GM23338 (cell line): ENCODE measurements around the gene MEOX2. TPM values are rescaled to one million over a fixed set of nuclear protein-coding genes. Genes with fewer than 3 reads are reported as not detected.

Experiments used
- ATAC-seq: fragments of 200-7000 bp; cut with Tn5 transposase; 3 replicates; pipeline ENCODE4 v1.9.1; 2020
- DNase-seq: peaks from one replicate; pipeline ENCODE4 v3.0.0-alpha.2; 2015; ENCODE audit warnings: low spot score
- H2AFZ ChIP-seq: fragments of 200-600 bp; sonication (generic); 2 replicates; pipeline ENCODE4 v1.8.0; 2016; ENCODE audit warnings: antibody characterized with exemption, mild to moderate bottlenecking, moderate library complexity
- H3F3A ChIP-seq: fragments of 200-600 bp; sonication (generic); replicated peaks from 2 replicates; pipeline ENCODE4 v1.8.0; 2017; ENCODE audit warnings: antibody characterized with exemption, mixed run types, low read depth
- H3K27ac ChIP-seq: fragments of 200-600 bp; sonication (generic); 2 replicates; pipeline ENCODE4 v1.6.1; 2016; ENCODE audit warnings: low read depth
- H3K27me3 ChIP-seq: fragments of 200-600 bp; sonication (generic); 2 replicates; pipeline ENCODE4 v1.8.0; 2016; ENCODE audit warnings: mild to moderate bottlenecking, mixed run types, moderate library complexity; ENCODE audit not compliant: insufficient read depth
- H3K36me3 ChIP-seq: fragments of 200-600 bp; sonication (generic); 2 replicates; pipeline ENCODE4 v1.8.0; 2016; ENCODE audit warnings: mild to moderate bottlenecking; ENCODE audit not compliant: insufficient read depth
- H3K4me1 ChIP-seq: fragments of 200-600 bp; sonication (generic); 2 replicates; pipeline ENCODE4 v1.8.0; 2016; ENCODE audit warnings: mild to moderate bottlenecking, moderate library complexity; ENCODE audit not compliant: insufficient read depth
- H3K4me2 ChIP-seq: fragments of 200-600 bp; sonication (generic); 2 replicates; pipeline ENCODE4 v1.7.1; 2017; ENCODE audit warnings: mixed run types
- H3K4me3 ChIP-seq: fragments of 200-600 bp; sonication (generic); 2 replicates; pipeline ENCODE4 v1.6.1; 2016; ENCODE audit warnings: mixed run types
- H3K79me2 ChIP-seq: fragments of 200-600 bp; sonication (generic); replicated peaks from 2 replicates; pipeline ENCODE4 v1.8.0; 2017; ENCODE audit warnings: mild to moderate bottlenecking; ENCODE audit not compliant: insufficient read depth
- H3K9me2 ChIP-seq: fragments of 200-600 bp; sonication (generic); 2 replicates; pipeline ENCODE4 v1.8.0; 2017; ENCODE audit not compliant: insufficient read depth
- H4K20me1 ChIP-seq: fragments of 200-600 bp; sonication (generic); replicated peaks from 2 replicates; pipeline ENCODE4 v1.8.0; 2017; ENCODE audit warnings: mild to moderate bottlenecking; ENCODE audit not compliant: insufficient read depth
- H3K27ac Mint-ChIP-seq: 2 replicates; pipeline ENCODE4 v1.8.0; 2020; ENCODE audit warnings: inconsistent platforms, mild to moderate bottlenecking, moderate library complexity, mixed read lengths
- H3K27me3 Mint-ChIP-seq: 3 replicates; pipeline ENCODE4 v1.8.0; 2022; ENCODE audit warnings: low read depth, mild to moderate bottlenecking, moderate library complexity, mixed read lengths, inconsistent platforms; ENCODE audit not compliant: insufficient read depth, poor library complexity
- H3K36me3 Mint-ChIP-seq: 3 replicates; pipeline ENCODE4 v1.8.0; 2021; ENCODE audit warnings: low read depth, mild to moderate bottlenecking, inconsistent platforms, moderate library complexity, mixed read lengths
- H3K4me1 Mint-ChIP-seq: 3 replicates; pipeline ENCODE4 v1.8.0; 2020; ENCODE audit warnings: mild to moderate bottlenecking, inconsistent platforms, mixed read lengths
- H3K4me3 Mint-ChIP-seq: 3 replicates; pipeline ENCODE4 v1.8.0; 2021; ENCODE audit warnings: moderate library complexity, mild to moderate bottlenecking, inconsistent platforms, mixed read lengths
- H3K9me3 Mint-ChIP-seq: 3 replicates; pipeline ENCODE4 v1.8.0; 2020; ENCODE audit warnings: moderate library complexity, mild to moderate bottlenecking, inconsistent platforms, mixed read lengths
- CREB1 ChIP-seq: fragments of 250-450 bp; sonication (Bioruptor Pico); IDR thresholded peaks from 2 replicates; pipeline ENCODE4 v1.5.0; 2020; ENCODE audit warnings: low read depth, mild to moderate bottlenecking, moderate library complexity
- EZH2 ChIP-seq: fragments of 200-600 bp; sonication (generic); IDR thresholded peaks from one replicate; pipeline ENCODE4 v1.8.0; 2017; ENCODE audit warnings: antibody characterized with exemption, mild to moderate bottlenecking, low read depth; ENCODE audit not compliant: unreplicated experiment
- EZH2phosphoT487 ChIP-seq: fragments of 200-600 bp; sonication (generic); IDR thresholded peaks from one replicate; pipeline ENCODE4 v1.8.1; 2018; ENCODE audit warnings: antibody characterized with exemption; ENCODE audit not compliant: unreplicated experiment
- JUNB ChIP-seq: IDR thresholded peaks from one replicate; pipeline ENCODE4 v1.6.1; 2016; ENCODE audit warnings: antibody characterized with exemption; ENCODE audit not compliant: unreplicated experiment
- NANOG ChIP-seq: IDR thresholded peaks from 2 replicates; pipeline ENCODE4 v1.6.1; 2016; ENCODE audit warnings: antibody characterized with exemption, borderline replicate concordance
- POLR2AphosphoS5 ChIP-seq: IDR thresholded peaks from 2 replicates; pipeline ENCODE4 v1.6.1; 2016; ENCODE audit warnings: antibody characterized with exemption, low read depth
- STAT1 ChIP-seq: IDR thresholded peaks from one replicate; pipeline ENCODE4 v1.6.1; 2016; ENCODE audit warnings: antibody characterized with exemption; ENCODE audit not compliant: unreplicated experiment
- ZNF114 ChIP-seq: fragments of 250-450 bp; sonication (Bioruptor Pico); IDR thresholded peaks from 2 replicates; pipeline ENCODE4 v1.5.0; 2020; ENCODE audit warnings: mild to moderate bottlenecking, moderate library complexity
- ZNF331 ChIP-seq: fragments of 250-450 bp; sonication (Bioruptor Pico); IDR thresholded peaks from 2 replicates; pipeline ENCODE4 v1.5.0; 2020; ENCODE audit warnings: low read depth, mild to moderate bottlenecking, moderate library complexity
- polyA plus RNA-seq: library from polyadenylated mRNA; unstranded; fragments of >200 nt; fragmentation: Nextera tagmentation; extraction: Ambion mirVana; gene quantifications from 2 replicates; pipeline ENCODE4 v1.2.1, GENCODE V29; 2016
- total RNA-seq: library from RNA; depleted of rRNA; stranded (reverse); fragments of >200 nt; shearing (Covaris generic); gene quantifications from 2 replicates; pipeline ENCODE4 v1.2.3, GENCODE V29; 2014
- TF ChIP-seq, protein P1 (sequence below): IDR thresholded peaks from 2 replicates; pipeline ENCODE4 v1.6.1; 2016; ENCODE audit warnings: antibody characterized with exemption
- TF ChIP-seq, protein P2 (sequence below): fragments of 250-450 bp; sonication (Bioruptor Pico); IDR thresholded peaks from 2 replicates; pipeline ENCODE4 v1.5.0; 2020; ENCODE audit warnings: mild to moderate bottlenecking, moderate library complexity

MEOX2 gene
- total and polyA plus RNA-seq, 2 experiments from 2014 or later, result 0.50 to 1.2 TPM

DNA sequence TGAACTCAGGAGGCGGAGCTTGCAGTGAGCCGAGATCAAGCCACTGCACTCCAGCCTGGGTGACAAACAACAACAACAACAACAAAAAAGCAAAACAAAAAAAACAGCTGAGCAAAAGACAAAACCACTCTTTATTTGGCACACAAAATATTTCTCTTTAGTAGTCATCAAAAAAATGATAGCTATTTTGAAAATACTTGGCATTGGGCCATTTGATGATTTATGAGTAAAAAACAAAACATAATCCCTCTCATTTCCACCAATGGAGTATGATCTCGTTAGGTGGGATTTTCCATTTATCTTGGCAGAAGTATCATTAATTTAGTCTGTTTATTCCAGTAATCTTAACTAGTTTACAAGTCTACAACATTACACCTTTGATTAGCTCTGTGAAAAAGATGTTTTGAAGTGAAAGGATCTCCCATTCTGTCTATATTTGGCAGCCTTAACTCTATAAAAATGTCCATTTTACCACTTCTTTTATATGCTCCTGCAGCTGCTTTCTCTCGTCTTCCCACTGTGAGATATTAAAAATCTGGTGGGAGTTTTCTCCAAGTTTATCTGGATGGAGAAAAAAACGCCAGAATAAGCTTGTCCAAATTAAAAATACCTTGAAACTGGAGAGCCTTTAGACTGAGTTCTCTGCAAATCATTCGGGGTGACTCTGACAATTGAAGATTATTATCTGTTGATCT is 65.8 kb downstream of the MEOX2 start:
- Mint-ChIP-seq H3K4me1 (no peaks in the 10 kb centered on the region), H3K36me3 (no peaks in the 10 kb centered on the region), H3K4me3 (no peak overlapping the region), H3K27ac (no peak overlapping the region), H3K9me3 (no peaks in the 10 kb centered on the region), H3K27me3 (no peaks in the 10 kb centered on the region)
- no peak for TF ChIP-seq CREB1 (CRISPR knock-in tag)
- TF ChIP-seq, protein P1, sequence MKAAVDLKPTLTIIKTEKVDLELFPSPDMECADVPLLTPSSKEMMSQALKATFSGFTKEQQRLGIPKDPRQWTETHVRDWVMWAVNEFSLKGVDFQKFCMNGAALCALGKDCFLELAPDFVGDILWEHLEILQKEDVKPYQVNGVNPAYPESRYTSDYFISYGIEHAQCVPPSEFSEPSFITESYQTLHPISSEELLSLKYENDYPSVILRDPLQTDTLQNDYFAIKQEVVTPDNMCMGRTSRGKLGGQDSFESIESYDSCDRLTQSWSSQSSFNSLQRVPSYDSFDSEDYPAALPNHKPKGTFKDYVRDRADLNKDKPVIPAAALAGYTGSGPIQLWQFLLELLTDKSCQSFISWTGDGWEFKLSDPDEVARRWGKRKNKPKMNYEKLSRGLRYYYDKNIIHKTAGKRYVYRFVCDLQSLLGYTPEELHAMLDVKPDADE, result no peak
- no peak for TF ChIP-seq NANOG
- no peak for TF ChIP-seq ZNF331
- TF ChIP-seq JUNB, result no peak
- H3K27ac ChIP-seq, result no peak overlapping the region
- no peaks in the 10 kb centered on the region for H4K20me1 ChIP-seq
- H3K79me2 ChIP-seq, result no peaks in the 10 kb centered on the region
- no peak for DNase-seq
- no peaks in the 10 kb centered on the region for H3K9me2 ChIP-seq
- ATAC-seq, result no peak
- H3K4me2 ChIP-seq, result no peak overlapping the region
- H3K4me3 ChIP-seq, result no peak overlapping the region
- no peaks in the 10 kb centered on the region for H3K27me3 ChIP-seq
- no peaks in the 10 kb centered on the region for H3K36me3 ChIP-seq
- no peaks in the 10 kb centered on the region for H3K4me1 ChIP-seq
- H2AFZ ChIP-seq, result no peak overlapping the region
- H3F3A ChIP-seq, result no peaks in the 10 kb centered on the region

DNA sequence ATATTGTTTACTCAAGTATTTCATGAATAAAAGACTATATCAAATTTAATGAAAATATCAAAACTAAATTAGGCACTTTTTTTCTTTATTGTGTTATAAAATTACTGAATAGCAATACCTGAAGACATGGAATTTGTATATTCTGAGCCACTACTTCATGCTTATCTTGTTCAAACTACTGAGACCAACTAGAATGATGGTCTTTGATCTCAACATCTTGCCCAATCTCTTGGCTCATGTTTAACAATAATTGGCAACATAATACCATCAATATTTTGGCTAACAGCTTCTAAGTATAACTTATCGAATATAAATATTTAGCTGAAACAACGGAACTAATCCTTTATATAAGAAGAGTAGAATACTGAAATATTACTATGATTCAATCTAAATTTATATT is 68.2 kb downstream of the MEOX2 start:
- H4K20me1 ChIP-seq, result no peaks in the 10 kb centered on the region
- no peak overlapping the region for H3K27ac ChIP-seq
- H3K4me2 ChIP-seq, result no peak overlapping the region
- H3K9me3 Mint-ChIP-seq, result no peaks in the 10 kb centered on the region
- no peak overlapping the region for H3K4me3 ChIP-seq
- no peaks in the 10 kb centered on the region for H3K36me3 ChIP-seq
- H3K4me1 ChIP-seq, result no peaks in the 10 kb centered on the region
- H3K36me3 Mint-ChIP-seq, result no peaks in the 10 kb centered on the region
- DNase-seq (no peak), ATAC-seq (no peak)
- no peaks in the 10 kb centered on the region for H3K27me3 ChIP-seq
- no peaks in the 10 kb centered on the region for H3K27me3 Mint-ChIP-seq
- no peaks in the 10 kb centered on the region for H3K79me2 ChIP-seq
- no peak overlapping the region for H3K27ac Mint-ChIP-seq
- no peaks in the 10 kb centered on the region for H3K4me1 Mint-ChIP-seq
- H3F3A ChIP-seq, result no peaks in the 10 kb centered on the region
- no peak overlapping the region for H3K4me3 Mint-ChIP-seq
- no peak overlapping the region for H2AFZ ChIP-seq
- no peaks in the 10 kb centered on the region for H3K9me2 ChIP-seq
- no peak for TF ChIP-seq EZH2
- TF ChIP-seq NANOG, result no peak
- TF ChIP-seq EZH2phosphoT487, result no peak
- no peak for TF ChIP-seq STAT1
- TF ChIP-seq JUNB, result no peak
- TF ChIP-seq, protein P1, result no peak
- no peak for TF ChIP-seq POLR2AphosphoS5
- TF ChIP-seq ZNF114 (CRISPR knock-in tag), result no peak
- TF ChIP-seq, protein P2, sequence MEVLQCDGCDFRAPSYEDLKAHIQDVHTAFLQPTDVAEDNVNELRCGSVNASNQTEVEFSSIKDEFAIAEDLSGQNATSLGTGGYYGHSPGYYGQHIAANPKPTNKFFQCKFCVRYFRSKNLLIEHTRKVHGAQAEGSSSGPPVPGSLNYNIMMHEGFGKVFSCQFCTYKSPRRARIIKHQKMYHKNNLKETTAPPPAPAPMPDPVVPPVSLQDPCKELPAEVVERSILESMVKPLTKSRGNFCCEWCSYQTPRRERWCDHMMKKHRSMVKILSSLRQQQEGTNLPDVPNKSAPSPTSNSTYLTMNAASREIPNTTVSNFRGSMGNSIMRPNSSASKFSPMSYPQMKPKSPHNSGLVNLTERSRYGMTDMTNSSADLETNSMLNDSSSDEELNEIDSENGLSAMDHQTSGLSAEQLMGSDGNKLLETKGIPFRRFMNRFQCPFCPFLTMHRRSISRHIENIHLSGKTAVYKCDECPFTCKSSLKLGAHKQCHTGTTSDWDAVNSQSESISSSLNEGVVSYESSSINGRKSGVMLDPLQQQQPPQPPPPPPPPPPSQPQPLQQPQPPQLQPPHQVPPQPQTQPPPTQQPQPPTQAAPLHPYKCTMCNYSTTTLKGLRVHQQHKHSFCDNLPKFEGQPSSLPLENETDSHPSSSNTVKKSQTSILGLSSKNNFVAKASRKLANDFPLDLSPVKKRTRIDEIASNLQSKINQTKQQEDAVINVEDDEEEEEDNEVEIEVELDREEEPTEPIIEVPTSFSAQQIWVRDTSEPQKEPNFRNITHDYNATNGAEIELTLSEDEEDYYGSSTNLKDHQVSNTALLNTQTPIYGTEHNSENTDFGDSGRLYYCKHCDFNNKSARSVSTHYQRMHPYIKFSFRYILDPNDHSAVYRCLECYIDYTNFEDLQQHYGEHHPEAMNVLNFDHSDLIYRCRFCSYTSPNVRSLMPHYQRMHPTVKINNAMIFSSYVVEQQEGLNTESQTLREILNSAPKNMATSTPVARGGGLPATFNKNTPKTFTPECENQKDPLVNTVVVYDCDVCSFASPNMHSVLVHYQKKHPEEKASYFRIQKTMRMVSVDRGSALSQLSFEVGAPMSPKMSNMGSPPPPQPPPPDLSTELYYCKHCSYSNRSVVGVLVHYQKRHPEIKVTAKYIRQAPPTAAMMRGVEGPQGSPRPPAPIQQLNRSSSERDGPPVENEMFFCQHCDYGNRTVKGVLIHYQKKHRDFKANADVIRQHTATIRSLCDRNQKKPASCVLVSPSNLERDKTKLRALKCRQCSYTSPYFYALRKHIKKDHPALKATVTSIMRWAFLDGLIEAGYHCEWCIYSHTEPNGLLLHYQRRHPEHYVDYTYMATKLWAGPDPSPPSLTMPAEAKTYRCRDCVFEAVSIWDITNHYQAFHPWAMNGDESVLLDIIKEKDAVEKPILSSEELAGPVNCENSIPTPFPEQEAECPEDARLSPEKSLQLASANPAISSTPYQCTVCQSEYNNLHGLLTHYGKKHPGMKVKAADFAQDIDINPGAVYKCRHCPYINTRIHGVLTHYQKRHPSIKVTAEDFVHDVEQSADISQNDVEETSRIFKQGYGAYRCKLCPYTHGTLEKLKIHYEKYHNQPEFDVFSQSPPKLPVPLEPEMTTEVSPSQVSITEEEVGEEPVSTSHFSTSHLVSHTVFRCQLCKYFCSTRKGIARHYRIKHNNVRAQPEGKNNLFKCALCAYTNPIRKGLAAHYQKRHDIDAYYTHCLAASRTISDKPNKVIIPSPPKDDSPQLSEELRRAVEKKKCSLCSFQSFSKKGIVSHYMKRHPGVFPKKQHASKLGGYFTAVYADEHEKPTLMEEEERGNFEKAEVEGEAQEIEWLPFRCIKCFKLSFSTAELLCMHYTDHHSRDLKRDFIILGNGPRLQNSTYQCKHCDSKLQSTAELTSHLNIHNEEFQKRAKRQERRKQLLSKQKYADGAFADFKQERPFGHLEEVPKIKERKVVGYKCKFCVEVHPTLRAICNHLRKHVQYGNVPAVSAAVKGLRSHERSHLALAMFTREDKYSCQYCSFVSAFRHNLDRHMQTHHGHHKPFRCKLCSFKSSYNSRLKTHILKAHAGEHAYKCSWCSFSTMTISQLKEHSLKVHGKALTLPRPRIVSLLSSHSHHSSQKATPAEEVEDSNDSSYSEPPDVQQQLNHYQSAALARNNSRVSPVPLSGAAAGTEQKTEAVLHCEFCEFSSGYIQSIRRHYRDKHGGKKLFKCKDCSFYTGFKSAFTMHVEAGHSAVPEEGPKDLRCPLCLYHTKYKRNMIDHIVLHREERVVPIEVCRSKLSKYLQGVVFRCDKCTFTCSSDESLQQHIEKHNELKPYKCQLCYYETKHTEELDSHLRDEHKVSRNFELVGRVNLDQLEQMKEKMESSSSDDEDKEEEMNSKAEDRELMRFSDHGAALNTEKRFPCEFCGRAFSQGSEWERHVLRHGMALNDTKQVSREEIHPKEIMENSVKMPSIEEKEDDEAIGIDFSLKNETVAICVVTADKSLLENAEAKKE (CRISPR knock-in tag), result no peak
